HEK293 (cell line): ENCODE data around the gene DCTN2.

Experiments
- CTCF ChIA-PET: fragments of 350-600 bp; formaldehyde crosslinking; extraction: SDS; loops from one replicate; lab custom pipeline; 2021; ENCODE audit warnings: antibody characterized with exemption; lab: Yijun Ruan, JAX
- POLR2A ChIA-PET: fragments of 300-600 bp; formaldehyde crosslinking; extraction: SDS; loops from one replicate; lab custom pipeline; 2020; ENCODE audit warnings: antibody characterized with exemption, inconsistent platforms; lab: Yijun Ruan, JAX
- H3K27ac ChIP-seq: fragments of 200-500 bp; sonication (Bioruptor generic); 2 replicates; pipeline ENCODE4 v1.5.1; 2014; ENCODE audit warnings: low read depth, low read length, control low read depth, inconsistent platforms; ENCODE audit errors: extremely low read depth
- H3K36me3 ChIP-seq, 2 experiments: fragments of 200-500 bp in 1 of 2; sonication (Bioruptor generic) in 1 of 2; 1 replicate in 1 of 2; 2 replicates in 1 of 2; pipeline ENCODE4 v1.5.1; 2014 to 2017; ENCODE audit warnings: inconsistent platforms in 2 of 2, low read length in 2 of 2; ENCODE audit not compliant: control insufficient read depth in 2 of 2, insufficient read depth in 1 of 2
- H3K4me1 ChIP-seq: fragments of 200-500 bp; sonication (Bioruptor generic); 2 replicates; pipeline ENCODE4 v1.5.1; 2014; ENCODE audit warnings: mild to moderate bottlenecking, low read length, inconsistent platforms; ENCODE audit not compliant: control insufficient read depth, insufficient read depth
- H3K4me3 ChIP-seq: 2 replicates; pipeline ENCODE4 v1.5.1; 2011; ENCODE audit warnings: low read depth, mild to moderate bottlenecking, control low read depth, low read length, moderate library complexity
- H3K9me3 ChIP-seq: fragments of 200-500 bp; sonication (Bioruptor generic); 2 replicates; pipeline ENCODE4 v1.5.1; 2014; ENCODE audit warnings: low read depth, low read length, inconsistent platforms; ENCODE audit not compliant: control insufficient read depth, insufficient read depth
- FEZF1 ChIP-seq: fragments of 450-650 bp; formaldehyde crosslinking; IDR thresholded peaks from 2 replicates; pipeline ENCODE4 v1.5.1; 2016; ENCODE audit warnings: missing biosample characterization, missing genetic modification characterization
- GLIS1 ChIP-seq: fragments of 450-650 bp; formaldehyde crosslinking; IDR thresholded peaks from 2 replicates; pipeline ENCODE4 v1.5.1; 2016; ENCODE audit warnings: missing biosample characterization, missing genetic modification characterization
- REPIN1 ChIP-seq: fragments of 450-650 bp; formaldehyde crosslinking; IDR thresholded peaks from 2 replicates; pipeline ENCODE4 v1.5.1; 2017; ENCODE audit warnings: missing biosample characterization, missing genetic modification characterization, low read depth
- SALL2 ChIP-seq: fragments of 450-650 bp; formaldehyde crosslinking; IDR thresholded peaks from 2 replicates; pipeline ENCODE4 v1.5.0; 2017; ENCODE audit warnings: missing biosample characterization, mild to moderate bottlenecking, missing genetic modification characterization, borderline replicate concordance
- YY2 ChIP-seq: fragments of 450-650 bp; formaldehyde crosslinking; IDR thresholded peaks from 2 replicates; pipeline ENCODE4 v1.5.1; 2016; ENCODE audit warnings: missing biosample characterization, missing genetic modification characterization
- ZBTB8A ChIP-seq: fragments of 450-650 bp; formaldehyde crosslinking; IDR thresholded peaks from 2 replicates; pipeline ENCODE4 v1.5.1; 2016; ENCODE audit warnings: missing biosample characterization, missing genetic modification characterization
- ZFHX2 ChIP-seq: fragments of 450-650 bp; formaldehyde crosslinking; conservative IDR thresholded peaks from 2 replicates; pipeline ENCODE4 v1.5.1; 2016; ENCODE audit warnings: missing biosample characterization, missing genetic modification characterization
- ZFP3 ChIP-seq: fragments of 450-650 bp; formaldehyde crosslinking; IDR thresholded peaks from 2 replicates; pipeline ENCODE4 v1.5.1; 2016; ENCODE audit warnings: low read depth, missing biosample characterization, missing genetic modification characterization
- ZFP69B ChIP-seq: fragments of 450-650 bp; formaldehyde crosslinking; IDR thresholded peaks from 2 replicates; pipeline ENCODE4 v1.5.1; 2016; ENCODE audit warnings: missing biosample characterization, missing genetic modification characterization
- ZNF140 ChIP-seq: fragments of 450-650 bp; formaldehyde crosslinking; IDR thresholded peaks from 2 replicates; pipeline ENCODE4 v1.5.1; 2016; ENCODE audit warnings: missing biosample characterization, missing genetic modification characterization
- ZNF214 ChIP-seq: fragments of 450-650 bp; formaldehyde crosslinking; IDR thresholded peaks from 2 replicates; pipeline ENCODE4 v1.5.1; 2017; ENCODE audit warnings: missing biosample characterization, mild to moderate bottlenecking, missing genetic modification characterization, borderline replicate concordance
- ZNF354C ChIP-seq: fragments of 450-650 bp; formaldehyde crosslinking; IDR thresholded peaks from 2 replicates; pipeline ENCODE4 v1.5.1; 2016; ENCODE audit warnings: missing biosample characterization, missing genetic modification characterization, low read depth, borderline replicate concordance
- ZNF416 ChIP-seq: fragments of 450-650 bp; formaldehyde crosslinking; IDR thresholded peaks from 2 replicates; pipeline ENCODE4 v1.5.1; 2016; ENCODE audit warnings: missing biosample characterization, missing genetic modification characterization
- ZNF473 ChIP-seq: fragments of 450-650 bp; formaldehyde crosslinking; IDR thresholded peaks from 2 replicates; pipeline ENCODE4 v1.5.1; 2017; ENCODE audit warnings: missing biosample characterization, missing genetic modification characterization
- ZNF558 ChIP-seq: fragments of 450-650 bp; formaldehyde crosslinking; IDR thresholded peaks from 2 replicates; pipeline ENCODE4 v1.5.1; 2016; ENCODE audit warnings: missing biosample characterization, missing genetic modification characterization
- ZNF629 ChIP-seq: fragments of 450-650 bp; formaldehyde crosslinking; IDR thresholded peaks from 2 replicates; pipeline ENCODE4 v1.5.1; 2017; ENCODE audit warnings: missing biosample characterization, missing genetic modification characterization
- ZNF768 ChIP-seq: fragments of 450-650 bp; formaldehyde crosslinking; IDR thresholded peaks from 2 replicates; pipeline ENCODE4 v1.5.1; 2018; ENCODE audit warnings: missing biosample characterization, mild to moderate bottlenecking, missing genetic modification characterization
- ZNF792 ChIP-seq: fragments of 450-650 bp; formaldehyde crosslinking; IDR thresholded peaks from 2 replicates; pipeline ENCODE4 v1.5.1; 2016; ENCODE audit warnings: missing biosample characterization, missing genetic modification characterization
- TF ChIP-seq, protein P1 (sequence below): fragments of 450-650 bp; formaldehyde crosslinking; IDR thresholded peaks from 2 replicates; pipeline ENCODE4 v1.5.1; 2016; ENCODE audit warnings: missing biosample characterization, missing genetic modification characterization
- TF ChIP-seq, protein P2 (sequence below): fragments of 450-650 bp; formaldehyde crosslinking; IDR thresholded peaks from 2 replicates; pipeline ENCODE4 v1.5.1; 2016; ENCODE audit warnings: missing biosample characterization, missing genetic modification characterization
- TF ChIP-seq, protein P3 (sequence below): fragments of 450-650 bp; IDR thresholded peaks from 2 replicates; pipeline ENCODE4 v1.5.1; 2018; ENCODE audit warnings: missing biosample characterization, mild to moderate bottlenecking, missing genetic modification characterization
- TF ChIP-seq, protein P4 (sequence below): fragments of 450-650 bp; formaldehyde crosslinking; IDR thresholded peaks from 2 replicates; pipeline ENCODE4 v1.5.1; 2017; ENCODE audit warnings: missing biosample characterization, missing genetic modification characterization
- TF ChIP-seq, protein P5 (sequence below): fragments of 450-650 bp; formaldehyde crosslinking; IDR thresholded peaks from 2 replicates; pipeline ENCODE4 v1.5.1; 2016; ENCODE audit warnings: missing biosample characterization, missing genetic modification characterization

Gene DCTN2

DNA sequence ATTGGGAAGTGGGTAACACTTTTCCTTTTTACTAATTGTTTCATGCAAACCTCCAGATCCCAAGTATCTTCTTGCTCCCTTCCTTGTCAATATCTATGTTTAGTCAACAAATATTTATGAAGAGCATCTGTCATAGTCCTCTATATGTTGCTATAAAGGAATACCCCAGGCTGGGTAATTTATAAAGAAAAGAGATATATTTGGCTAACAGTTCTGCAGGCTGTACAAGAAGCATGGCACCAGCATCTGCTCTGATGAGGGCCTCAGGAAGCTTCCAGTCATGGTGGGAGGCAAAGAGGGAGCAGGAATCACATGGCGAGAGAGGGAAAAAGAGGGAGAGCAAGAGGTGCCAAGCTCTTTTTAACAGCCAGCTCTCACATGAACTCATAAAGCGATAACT is 7.5 kb upstream of the DCTN2 start:
- no peak for TF ChIP-seq ZBTB8A (tag by site-specific recombination)
- TF ChIP-seq, protein P1, sequence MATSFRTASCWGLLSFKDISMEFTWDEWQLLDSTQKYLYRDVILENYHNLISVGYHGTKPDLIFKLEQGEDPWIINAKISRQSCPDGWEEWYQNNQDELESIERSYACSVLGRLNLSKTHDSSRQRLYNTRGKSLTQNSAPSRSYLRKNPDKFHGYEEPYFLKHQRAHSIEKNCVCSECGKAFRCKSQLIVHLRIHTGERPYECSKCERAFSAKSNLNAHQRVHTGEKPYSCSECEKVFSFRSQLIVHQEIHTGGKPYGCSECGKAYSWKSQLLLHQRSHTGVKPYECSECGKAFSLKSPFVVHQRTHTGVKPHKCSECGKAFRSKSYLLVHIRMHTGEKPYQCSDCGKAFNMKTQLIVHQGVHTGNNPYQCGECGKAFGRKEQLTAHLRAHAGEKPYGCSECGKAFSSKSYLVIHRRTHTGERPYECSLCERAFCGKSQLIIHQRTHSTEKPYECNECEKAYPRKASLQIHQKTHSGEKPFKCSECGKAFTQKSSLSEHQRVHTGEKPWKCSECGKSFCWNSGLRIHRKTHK, result no peak
- no peak for TF ChIP-seq YY2
- TF ChIP-seq FEZF1 (tag by site-specific recombination), result no peak
- TF ChIP-seq ZNF214 (tag by site-specific recombination), result no peak
- no peak for TF ChIP-seq ZNF768
- TF ChIP-seq ZFP69B, result no peak
- TF ChIP-seq, protein P2, sequence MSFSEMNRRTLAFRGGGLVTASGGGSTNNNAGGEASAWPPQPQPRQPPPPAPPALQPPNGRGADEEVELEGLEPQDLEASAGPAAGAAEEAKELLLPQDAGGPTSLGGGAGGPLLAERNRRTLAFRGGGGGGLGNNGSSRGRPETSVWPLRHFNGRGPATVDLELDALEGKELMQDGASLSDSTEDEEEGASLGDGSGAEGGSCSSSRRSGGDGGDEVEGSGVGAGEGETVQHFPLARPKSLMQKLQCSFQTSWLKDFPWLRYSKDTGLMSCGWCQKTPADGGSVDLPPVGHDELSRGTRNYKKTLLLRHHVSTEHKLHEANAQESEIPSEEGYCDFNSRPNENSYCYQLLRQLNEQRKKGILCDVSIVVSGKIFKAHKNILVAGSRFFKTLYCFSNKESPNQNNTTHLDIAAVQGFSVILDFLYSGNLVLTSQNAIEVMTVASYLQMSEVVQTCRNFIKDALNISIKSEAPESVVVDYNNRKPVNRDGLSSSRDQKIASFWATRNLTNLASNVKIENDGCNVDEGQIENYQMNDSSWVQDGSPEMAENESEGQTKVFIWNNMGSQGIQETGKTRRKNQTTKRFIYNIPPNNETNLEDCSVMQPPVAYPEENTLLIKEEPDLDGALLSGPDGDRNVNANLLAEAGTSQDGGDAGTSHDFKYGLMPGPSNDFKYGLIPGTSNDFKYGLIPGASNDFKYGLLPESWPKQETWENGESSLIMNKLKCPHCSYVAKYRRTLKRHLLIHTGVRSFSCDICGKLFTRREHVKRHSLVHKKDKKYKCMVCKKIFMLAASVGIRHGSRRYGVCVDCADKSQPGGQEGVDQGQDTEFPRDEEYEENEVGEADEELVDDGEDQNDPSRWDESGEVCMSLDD (tag by site-specific recombination), result no peak
- TF ChIP-seq ZNF792 (tag by site-specific recombination), result no peak
- TF ChIP-seq ZNF473 (tag by site-specific recombination), result no peak
- TF ChIP-seq, protein P3, sequence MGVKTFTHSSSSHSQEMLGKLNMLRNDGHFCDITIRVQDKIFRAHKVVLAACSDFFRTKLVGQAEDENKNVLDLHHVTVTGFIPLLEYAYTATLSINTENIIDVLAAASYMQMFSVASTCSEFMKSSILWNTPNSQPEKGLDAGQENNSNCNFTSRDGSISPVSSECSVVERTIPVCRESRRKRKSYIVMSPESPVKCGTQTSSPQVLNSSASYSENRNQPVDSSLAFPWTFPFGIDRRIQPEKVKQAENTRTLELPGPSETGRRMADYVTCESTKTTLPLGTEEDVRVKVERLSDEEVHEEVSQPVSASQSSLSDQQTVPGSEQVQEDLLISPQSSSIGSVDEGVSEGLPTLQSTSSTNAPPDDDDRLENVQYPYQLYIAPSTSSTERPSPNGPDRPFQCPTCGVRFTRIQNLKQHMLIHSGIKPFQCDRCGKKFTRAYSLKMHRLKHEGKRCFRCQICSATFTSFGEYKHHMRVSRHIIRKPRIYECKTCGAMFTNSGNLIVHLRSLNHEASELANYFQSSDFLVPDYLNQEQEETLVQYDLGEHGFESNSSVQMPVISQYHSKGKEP (tag by site-specific recombination), result no peak
- no peak for TF ChIP-seq REPIN1 (tag by site-specific recombination)
- TF ChIP-seq ZFHX2 (tag by site-specific recombination), result no peak
- TF ChIP-seq SALL2 (tag by site-specific recombination), result no peak
- TF ChIP-seq ZFP3 (tag by site-specific recombination), result no peak
- TF ChIP-seq ZNF140 (tag by site-specific recombination), result no peak
- TF ChIP-seq ZNF416 (tag by site-specific recombination), result no peak
- H3K4me3 ChIP-seq, result no peak overlapping the region

DNA sequence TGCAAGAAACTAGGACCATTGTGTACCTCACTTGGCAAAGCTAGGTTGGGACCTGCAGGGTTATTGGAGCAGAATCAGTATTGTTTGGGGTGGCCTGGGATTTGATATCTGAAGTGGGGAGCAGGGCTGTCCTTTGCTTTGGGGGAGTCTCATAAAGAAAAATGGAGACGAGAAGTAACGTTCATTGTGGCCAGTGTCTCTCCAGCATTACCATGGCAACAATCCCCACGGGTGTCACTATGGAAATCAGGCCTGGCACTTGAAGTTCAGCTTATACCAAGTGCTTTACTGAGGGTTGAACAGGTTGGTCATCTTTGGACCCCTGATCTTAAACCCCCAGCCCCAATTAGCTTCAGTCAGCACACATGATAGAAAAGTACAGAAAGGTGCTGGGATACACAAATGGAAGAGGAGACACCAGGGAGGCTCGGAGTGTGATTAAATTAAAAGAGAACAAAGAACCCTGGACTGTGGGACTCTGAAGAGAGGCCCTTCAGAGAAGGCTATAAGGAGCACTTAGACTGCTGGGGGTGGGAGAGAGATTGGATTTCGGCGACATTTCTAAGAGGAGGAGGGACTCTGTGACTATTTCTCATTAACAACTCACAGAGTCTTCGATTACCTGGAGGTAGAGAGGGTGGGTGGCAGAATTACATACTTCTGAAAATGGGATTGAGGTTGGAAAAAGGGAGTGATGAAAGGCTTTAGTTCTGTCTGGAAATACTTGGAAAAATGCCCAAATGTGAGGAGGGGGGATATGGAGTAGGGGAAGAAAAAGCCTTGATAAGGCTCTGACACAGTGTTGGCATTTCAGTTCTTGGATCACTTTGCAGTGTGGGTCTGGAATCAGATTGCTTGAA is 6.6 kb upstream of the DCTN2 start:
- no peaks in the 10 kb centered on the region for H3K9me3 ChIP-seq
- H3K36me3 ChIP-seq, result no peaks in the 10 kb centered on the region
- no peak overlapping the region for H3K27ac ChIP-seq
- no peak overlapping the region for H3K4me3 ChIP-seq
- POLR2A ChIA-PET, result no interaction called here
- H3K4me1 ChIP-seq, result peaks cover 2% of the 10 kb centered on the region; the same call in 1 of the 2 replicates
- CTCF ChIA-PET, result interaction anchor here (1.2 to 2.2 kb wide), 3 partner anchors 30 to 173 kb away, joined by 4 to 11 read pairs (median 7); no protein-coding TSS in a partner anchor
- TF ChIP-seq ZNF558 (tag by site-specific recombination), result peak; percentile 44; the same call in 1 of the 2 replicates
- TF ChIP-seq ZNF354C (tag by site-specific recombination), result no peak
- TF ChIP-seq, protein P4, sequence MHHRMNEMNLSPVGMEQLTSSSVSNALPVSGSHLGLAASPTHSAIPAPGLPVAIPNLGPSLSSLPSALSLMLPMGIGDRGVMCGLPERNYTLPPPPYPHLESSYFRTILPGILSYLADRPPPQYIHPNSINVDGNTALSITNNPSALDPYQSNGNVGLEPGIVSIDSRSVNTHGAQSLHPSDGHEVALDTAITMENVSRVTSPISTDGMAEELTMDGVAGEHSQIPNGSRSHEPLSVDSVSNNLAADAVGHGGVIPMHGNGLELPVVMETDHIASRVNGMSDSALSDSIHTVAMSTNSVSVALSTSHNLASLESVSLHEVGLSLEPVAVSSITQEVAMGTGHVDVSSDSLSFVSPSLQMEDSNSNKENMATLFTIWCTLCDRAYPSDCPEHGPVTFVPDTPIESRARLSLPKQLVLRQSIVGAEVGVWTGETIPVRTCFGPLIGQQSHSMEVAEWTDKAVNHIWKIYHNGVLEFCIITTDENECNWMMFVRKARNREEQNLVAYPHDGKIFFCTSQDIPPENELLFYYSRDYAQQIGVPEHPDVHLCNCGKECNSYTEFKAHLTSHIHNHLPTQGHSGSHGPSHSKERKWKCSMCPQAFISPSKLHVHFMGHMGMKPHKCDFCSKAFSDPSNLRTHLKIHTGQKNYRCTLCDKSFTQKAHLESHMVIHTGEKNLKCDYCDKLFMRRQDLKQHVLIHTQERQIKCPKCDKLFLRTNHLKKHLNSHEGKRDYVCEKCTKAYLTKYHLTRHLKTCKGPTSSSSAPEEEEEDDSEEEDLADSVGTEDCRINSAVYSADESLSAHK (tag by site-specific recombination), result no peak
- TF ChIP-seq ZNF629 (tag by site-specific recombination), result no peak
- peak; percentile 38 for TF ChIP-seq GLIS1
- TF ChIP-seq, protein P5, sequence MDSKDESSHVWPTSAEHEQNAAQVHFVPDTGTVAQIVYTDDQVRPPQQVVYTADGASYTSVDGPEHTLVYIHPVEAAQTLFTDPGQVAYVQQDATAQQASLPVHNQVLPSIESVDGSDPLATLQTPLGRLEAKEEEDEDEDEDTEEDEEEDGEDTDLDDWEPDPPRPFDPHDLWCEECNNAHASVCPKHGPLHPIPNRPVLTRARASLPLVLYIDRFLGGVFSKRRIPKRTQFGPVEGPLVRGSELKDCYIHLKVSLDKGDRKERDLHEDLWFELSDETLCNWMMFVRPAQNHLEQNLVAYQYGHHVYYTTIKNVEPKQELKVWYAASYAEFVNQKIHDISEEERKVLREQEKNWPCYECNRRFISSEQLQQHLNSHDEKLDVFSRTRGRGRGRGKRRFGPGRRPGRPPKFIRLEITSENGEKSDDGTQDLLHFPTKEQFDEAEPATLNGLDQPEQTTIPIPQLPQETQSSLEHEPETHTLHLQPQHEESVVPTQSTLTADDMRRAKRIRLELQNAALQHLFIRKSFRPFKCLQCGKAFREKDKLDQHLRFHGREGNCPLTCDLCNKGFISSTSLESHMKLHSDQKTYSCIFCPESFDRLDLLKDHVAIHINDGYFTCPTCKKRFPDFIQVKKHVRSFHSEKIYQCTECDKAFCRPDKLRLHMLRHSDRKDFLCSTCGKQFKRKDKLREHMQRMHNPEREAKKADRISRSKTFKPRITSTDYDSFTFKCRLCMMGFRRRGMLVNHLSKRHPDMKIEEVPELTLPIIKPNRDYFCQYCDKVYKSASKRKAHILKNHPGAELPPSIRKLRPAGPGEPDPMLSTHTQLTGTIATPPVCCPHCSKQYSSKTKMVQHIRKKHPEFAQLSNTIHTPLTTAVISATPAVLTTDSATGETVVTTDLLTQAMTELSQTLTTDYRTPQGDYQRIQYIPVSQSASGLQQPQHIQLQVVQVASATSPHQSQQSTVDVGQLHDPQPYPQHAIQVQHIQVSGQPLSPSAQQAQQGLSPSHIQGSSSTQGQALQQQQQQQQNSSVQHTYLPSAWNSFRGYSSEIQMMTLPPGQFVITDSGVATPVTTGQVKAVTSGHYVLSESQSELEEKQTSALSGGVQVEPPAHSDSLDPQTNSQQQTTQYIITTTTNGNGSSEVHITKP, result peak; percentile 95

More for the DNA sequence above, 7.5 kb upstream of the DCTN2 start:
- Histone ChIP-seq H3K36me3 (no peaks in the 10 kb centered on the region), H3K9me3 (no peaks in the 10 kb centered on the region), H3K4me1 (peaks cover 2% of the 10 kb centered on the region; the same call in 1 of the 2 replicates), H3K27ac (no peak overlapping the region)
- CTCF ChIA-PET, result no interaction called here
- POLR2A ChIA-PET, result no interaction called here
